Urinary bladder (tissue), 4 donors: ENCODE measurements around the gene LRRC71. TPM values are rescaled to one million over a fixed set of nuclear protein-coding genes. Genes with fewer than 3 reads are reported as not detected.

Experiments
- DNase-seq: peaks from one replicate; pipeline ENCODE4 v3.0.0-alpha.2; 2015; ENCODE audit errors: extremely low spot score
- H3K27ac ChIP-seq: one replicate; pipeline ENCODE4 v1.5.1; 2013; ENCODE audit warnings: low read depth, mild to moderate bottlenecking, moderate library complexity
- H3K36me3 ChIP-seq: one replicate; pipeline ENCODE4 v1.6.1; 2013; ENCODE audit warnings: mild to moderate bottlenecking, moderate library complexity; ENCODE audit not compliant: insufficient read depth
- H3K4me1 ChIP-seq: one replicate; pipeline ENCODE4 v1.6.1; 2013; ENCODE audit warnings: mild to moderate bottlenecking, moderate library complexity; ENCODE audit not compliant: insufficient read depth
- H3K4me3 ChIP-seq: one replicate; pipeline ENCODE4 v1.5.1; 2013; ENCODE audit warnings: low read depth, low read length
- WGBS: extraction: QIAGEN DNeasy Blood & Tissue Kit; methylation state at CpG from one replicate; pipeline ENCODE4 v1.1.7; 2013; 5-methylcytosine and 5-hydroxymethylcytosine counted together
- polyA plus RNA-seq: library from polyadenylated mRNA; stranded (reverse); fragments of 200-250 nt; gene quantifications from one replicate; pipeline ENCODE4 v1.2.3, GENCODE V29; 2013
- small RNA-seq: library from RNA; depleted of rRNA; stranded (forward); fragments of <200 nt; gene quantifications from one replicate; pipeline ENCODE3, GENCODE V24; 2014
- total RNA-seq: library from RNA; depleted of rRNA; stranded (reverse); fragments of >200 nt; gene quantifications from one replicate; pipeline ENCODE4 v1.2.3, GENCODE V29; 2014
- donor health status: healthy with polysubstance abuse.
- donor health status: healthy.

Gene LRRC71
- total and polyA plus RNA-seq, 2 donors: 0.16 TPM; not detected in 1

GRCh38 chr1:156964441-156964840, 44.0 kb downstream of the LRRC71 start:
- Histone ChIP-seq H3K36me3 (peaks cover 3% of the 10 kb centered on the region), H3K4me1 (no peaks in the 10 kb centered on the region), H3K4me3 (no peak overlapping the region), H3K27ac (no peak overlapping the region)
- WGBS: 96% methylated on average over 2 of the region's 2 CpGs
- no peak for DNase-seq

GRCh38 chr1:156969496-156969895, 49.1 kb downstream of the LRRC71 start:
- Histone ChIP-seq H3K36me3 (peaks cover 8% of the 10 kb centered on the region), H3K4me3 (no peak overlapping the region), H3K4me1 (no peaks in the 10 kb centered on the region), H3K27ac (no peak overlapping the region)
- DNase-seq: no peak
- 94% methylated on average over 3 of the region's 3 CpGs for WGBS

GRCh38 chr1:156970017-156970416, 49.6 kb downstream of the LRRC71 start:
- H3K4me1 ChIP-seq: no peaks in the 10 kb centered on the region
- peaks cover 8% of the 10 kb centered on the region for H3K36me3 ChIP-seq
- H3K27ac ChIP-seq: no peak overlapping the region
- WGBS: 90% methylated on average over 3 of the region's 3 CpGs
- no peak overlapping the region for H3K4me3 ChIP-seq
- DNase-seq: no peak

GRCh38 chr1:156973417-156973816, 53.0 kb downstream of the LRRC71 start:
- 96% methylated on average over 2 of the region's 2 CpGs for WGBS
- H3K27ac ChIP-seq: no peak overlapping the region
- peaks cover 7% of the 10 kb centered on the region for H3K36me3 ChIP-seq
- DNase-seq: no peak
- H3K4me3 ChIP-seq: no peak overlapping the region
- H3K4me1 ChIP-seq: no peaks in the 10 kb centered on the region

- H3K27ac ChIP-seq: no peak overlapping the region
- WGBS: 61% methylated on average over 2 of the region's 2 CpGs
- DNase-seq: no peak
- H3K36me3 ChIP-seq: peaks cover 7% of the 10 kb centered on the region
- H3K4me3 ChIP-seq: no peak overlapping the region
- H3K4me1 ChIP-seq: no peaks in the 10 kb centered on the region
These were observed 54.7 kb downstream of the LRRC71 start for GRCh38 chr1:156975084-156975483.

- Histone ChIP-seq H3K36me3 (peaks cover 3% of the 10 kb centered on the region), H3K27ac (no peak overlapping the region), H3K4me3 (no peak overlapping the region), H3K4me1 (no peaks in the 10 kb centered on the region)
- 63% methylated on average over 4 of the region's 4 CpGs for WGBS
- DNase-seq: no peak
These were observed 60.1 kb downstream of the LRRC71 start for GRCh38 chr1:156980551-156980950.

Small RNA genes lying within 50 kb of the gene (small RNA-seq; reads per million reads assigned to genes)
- gene MIR765: 0.09 reads per million

Other genes starting within 250 kb of the LRRC71 start
- gene NES, start 243.2 kb upstream of the LRRC71 start, total RNA-seq: 35.7 TPM
- gene NES, start 243.2 kb upstream of the LRRC71 start, polyA plus RNA-seq: 38.2 TPM
- 37.9 TPM for gene CRABP2, start 215.0 kb upstream of the LRRC71 start, total RNA-seq
- gene CRABP2, start 215.0 kb upstream of the LRRC71 start, polyA plus RNA-seq: 25.3 TPM
- 11.4 TPM for gene METTL25B, start 192.2 kb upstream of the LRRC71 start, total RNA-seq
- gene METTL25B, start 192.2 kb upstream of the LRRC71 start, polyA plus RNA-seq: 32.6 TPM
- gene ISG20L2, start 191.9 kb upstream of the LRRC71 start, total RNA-seq: 12.5 TPM
- gene ISG20L2, start 191.9 kb upstream of the LRRC71 start, polyA plus RNA-seq: 22.8 TPM
- gene MRPL24, start 179.5 kb upstream of the LRRC71 start, total RNA-seq: 25.8 TPM
- 115 TPM for gene MRPL24, start 179.5 kb upstream of the LRRC71 start, polyA plus RNA-seq
- gene HDGF, start 169.0 kb upstream of the LRRC71 start, total RNA-seq: 74.8 TPM
- gene HDGF, start 169.0 kb upstream of the LRRC71 start, polyA plus RNA-seq: 113 TPM
- gene PRCC, start 153.1 kb upstream of the LRRC71 start, total RNA-seq: 17.7 TPM
- 49.5 TPM for gene PRCC, start 153.1 kb upstream of the LRRC71 start, polyA plus RNA-seq
- gene SH2D2A, start 103.8 kb upstream of the LRRC71 start, total RNA-seq: not detected
- 0.70 TPM for gene SH2D2A, start 103.8 kb upstream of the LRRC71 start, polyA plus RNA-seq
- 0.11 TPM for gene INSRR, start 61.5 kb upstream of the LRRC71 start, total RNA-seq
- 0.04 TPM for gene INSRR, start 61.5 kb upstream of the LRRC71 start, polyA plus RNA-seq
- 0.37 TPM for gene NTRK1, start 59.8 kb upstream of the LRRC71 start, total RNA-seq
- gene NTRK1, start 59.8 kb upstream of the LRRC71 start, polyA plus RNA-seq: 1.0 TPM
- 9.3 TPM for gene PEAR1, start 26.9 kb upstream of the LRRC71 start, total RNA-seq
- 13.1 TPM for gene PEAR1, start 26.9 kb upstream of the LRRC71 start, polyA plus RNA-seq
- 28.7 TPM for gene ARHGEF11, start 125.1 kb downstream of the LRRC71 start, total RNA-seq
- gene ARHGEF11, start 125.1 kb downstream of the LRRC71 start, polyA plus RNA-seq: 23.8 TPM
- gene ETV3L, start 179.2 kb downstream of the LRRC71 start, total RNA-seq: not detected
- not detected for gene ETV3L, start 179.2 kb downstream of the LRRC71 start, polyA plus RNA-seq
- gene ETV3, start 217.8 kb downstream of the LRRC71 start, total RNA-seq: 24.9 TPM
- 12.4 TPM for gene ETV3, start 217.8 kb downstream of the LRRC71 start, polyA plus RNA-seq